ENCODE results near the gene FNDC11.

Gene FNDC11

GRCh38 chr20:63522981-63523611 lies 30.9 kb upstream of the FNDC11 start:
- no peak for DNase-seq (ENCODE audit: low read depth in 2 of 2, low spot score in 1 of 2)

GRCh38 chr20:63525185-63525584 lies 28.8 kb upstream of the FNDC11 start:
- no peak for DNase-seq (ENCODE audit: low read depth in 2 of 2, low spot score in 1 of 2)

DNA sequence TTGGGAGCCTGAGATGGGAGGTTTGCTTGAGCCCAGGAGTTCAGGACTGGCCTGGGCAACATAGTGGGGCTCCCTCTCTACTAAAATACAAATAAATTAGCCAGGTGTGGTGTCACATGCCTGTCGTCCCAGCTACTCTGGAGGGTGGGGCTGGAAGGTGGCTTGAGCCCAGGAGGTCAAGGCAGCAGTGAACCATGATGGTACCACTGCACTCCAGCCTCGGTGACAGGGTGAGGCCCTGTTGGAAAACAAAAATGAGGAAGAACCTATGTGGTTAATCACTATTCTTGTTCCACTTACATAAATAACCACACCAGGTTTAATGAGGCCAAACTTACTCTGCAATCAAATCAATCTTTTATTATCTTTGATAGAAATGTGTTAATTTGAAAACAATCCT lies 28.0 kb upstream of the FNDC11 start:
- DNase-seq (ENCODE audit: low read depth in 2 of 2, low spot score in 1 of 2): no peak

- no peak for DNase-seq (ENCODE audit: low read depth in 2 of 2, low spot score in 1 of 2)
Measured at GRCh38 chr20:63527184-63527583, 26.8 kb upstream of the FNDC11 start.

DNA sequence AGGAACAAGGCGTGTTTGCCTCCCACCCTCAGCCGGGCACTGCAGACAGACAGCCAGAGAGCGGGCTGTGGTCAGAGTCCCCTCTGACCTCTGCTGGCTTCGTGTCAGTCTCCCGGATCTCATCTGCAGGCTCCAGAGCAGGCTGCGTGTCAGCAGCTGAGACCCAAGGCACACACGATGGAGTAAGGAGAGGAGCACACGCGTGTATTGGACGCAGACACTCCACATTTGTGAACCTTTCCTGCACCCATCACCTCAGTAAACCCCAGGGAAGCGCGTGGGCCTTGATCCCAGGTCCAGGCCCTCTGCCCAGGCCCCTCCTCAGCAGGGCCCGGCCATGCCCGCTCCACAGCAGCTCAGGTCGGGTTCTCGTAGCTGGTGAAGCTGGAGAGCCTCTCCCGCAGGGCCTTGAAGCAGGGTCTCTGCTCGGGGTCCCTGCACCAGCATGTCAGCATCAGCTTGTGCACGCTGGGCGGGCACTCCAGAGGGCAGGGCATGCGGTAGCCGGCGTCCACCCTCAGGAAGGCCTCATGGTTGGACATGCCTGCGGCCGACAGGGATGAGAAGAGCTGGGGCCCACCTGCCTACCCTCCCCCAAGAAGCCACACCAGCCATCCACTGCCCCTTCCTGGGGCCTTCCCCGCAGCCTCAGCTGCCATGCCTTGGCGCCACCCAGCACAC lies 24.6 kb upstream of the FNDC11 start:
- DNase-seq (ENCODE audit: low read depth in 2 of 2, low spot score in 1 of 2): no peak

DNA sequence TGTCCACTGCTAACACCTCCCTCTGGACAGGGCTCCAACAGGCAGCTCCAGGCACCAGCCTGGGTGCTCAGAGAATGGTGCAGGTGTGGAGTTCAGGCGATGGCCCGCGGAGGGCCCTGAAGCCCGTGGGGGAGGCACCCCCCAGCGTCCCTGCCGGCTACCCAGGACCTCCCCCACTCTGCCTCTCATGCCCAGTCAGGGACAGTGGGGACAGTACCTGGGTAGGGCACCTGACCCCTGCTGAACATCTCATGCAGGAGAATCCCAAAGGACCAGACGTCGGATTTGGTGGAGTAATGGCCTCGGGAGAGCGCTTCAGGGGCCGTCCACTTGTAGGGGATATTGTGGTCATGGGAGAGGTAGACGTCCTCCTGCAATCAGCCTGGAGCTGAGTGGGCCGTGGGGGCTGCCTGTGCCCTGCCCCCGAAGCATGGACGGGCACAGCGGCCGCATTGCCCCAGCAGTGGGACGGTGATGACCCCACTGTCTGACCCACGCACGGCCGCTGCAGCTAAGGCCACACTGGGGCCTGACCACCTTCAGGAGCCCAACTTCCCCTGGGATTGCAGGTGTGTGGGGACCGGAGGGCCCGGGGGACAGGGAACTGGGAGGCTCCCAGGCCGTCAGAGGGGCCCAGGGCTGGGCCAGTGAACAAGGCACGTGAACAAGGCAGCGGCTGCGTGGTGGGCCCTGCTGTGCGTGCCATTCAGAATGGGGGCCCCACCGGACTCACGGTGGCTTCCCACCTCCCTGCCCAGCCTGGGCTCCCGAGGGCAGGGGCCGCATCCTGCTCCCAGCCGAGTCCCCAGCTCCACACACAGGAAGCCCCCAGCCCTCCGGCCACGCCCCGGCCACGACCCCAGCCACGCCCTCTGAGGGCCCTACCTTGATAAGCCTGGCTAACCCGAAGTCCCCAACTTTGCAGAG lies 23.8 kb upstream of the FNDC11 start:
- no peak for DNase-seq (ENCODE audit: low read depth in 2 of 2, low spot score in 1 of 2)

GRCh38 chr20:63530788-63531160 lies 23.2 kb upstream of the FNDC11 start:
- no peak for DNase-seq (ENCODE audit: low read depth in 2 of 2, low spot score in 1 of 2)

GRCh38 chr20:63531686-63532448 lies 22.1 kb upstream of the FNDC11 start:
- DNase-seq (ENCODE audit: low read depth in 2 of 2, low spot score in 1 of 2): no peak

DNA sequence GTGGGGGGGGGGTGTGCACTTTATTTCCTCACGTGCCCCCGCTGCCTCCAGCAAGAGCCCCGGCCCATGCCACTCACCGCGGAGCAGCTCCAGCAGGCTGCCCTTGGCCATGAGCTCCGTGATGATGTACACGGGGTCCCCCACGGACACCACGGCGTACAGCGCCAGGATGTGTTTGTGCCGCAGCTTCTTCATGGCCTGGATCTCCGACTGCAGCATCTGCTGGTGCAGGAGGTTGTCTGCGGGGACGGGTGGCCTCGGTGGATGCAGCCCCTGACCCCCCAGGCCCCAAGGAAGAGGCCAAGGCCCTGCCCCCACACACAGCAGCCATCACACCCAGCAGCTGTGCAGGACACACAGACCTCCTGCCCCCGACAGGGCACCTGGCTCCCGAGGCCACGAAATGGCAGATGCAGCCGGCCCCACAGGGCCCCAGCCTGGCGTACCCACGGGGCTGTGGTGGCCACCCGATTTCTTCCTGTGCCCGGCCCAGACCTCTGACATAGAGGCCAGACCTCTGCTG lies 21.4 kb upstream of the FNDC11 start:
- DNase-seq (ENCODE audit: low read depth in 2 of 2, low spot score in 1 of 2): no peak

DNA sequence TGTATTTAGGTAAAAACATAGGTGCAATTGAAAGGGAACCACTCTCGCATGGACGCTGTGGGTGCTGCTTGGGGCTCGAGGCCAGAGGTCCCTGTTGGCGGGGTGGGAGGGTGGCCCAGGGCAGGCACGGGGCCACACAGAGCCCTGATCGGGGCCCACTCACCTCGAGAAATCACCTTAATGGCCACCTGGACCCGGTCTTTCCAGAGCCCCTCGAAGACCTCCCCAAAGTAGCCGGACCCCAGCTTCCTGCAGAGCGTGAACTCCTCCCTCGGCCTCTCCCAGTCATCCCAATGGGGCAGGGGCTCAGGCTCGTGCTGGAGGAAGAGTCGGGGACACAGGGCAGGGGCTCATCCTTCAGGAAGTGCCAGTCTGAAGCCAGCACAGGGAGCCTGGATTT lies 20.6 kb upstream of the FNDC11 start:
- no peak for DNase-seq (ENCODE audit: low read depth in 2 of 2, low spot score in 1 of 2)

DNA sequence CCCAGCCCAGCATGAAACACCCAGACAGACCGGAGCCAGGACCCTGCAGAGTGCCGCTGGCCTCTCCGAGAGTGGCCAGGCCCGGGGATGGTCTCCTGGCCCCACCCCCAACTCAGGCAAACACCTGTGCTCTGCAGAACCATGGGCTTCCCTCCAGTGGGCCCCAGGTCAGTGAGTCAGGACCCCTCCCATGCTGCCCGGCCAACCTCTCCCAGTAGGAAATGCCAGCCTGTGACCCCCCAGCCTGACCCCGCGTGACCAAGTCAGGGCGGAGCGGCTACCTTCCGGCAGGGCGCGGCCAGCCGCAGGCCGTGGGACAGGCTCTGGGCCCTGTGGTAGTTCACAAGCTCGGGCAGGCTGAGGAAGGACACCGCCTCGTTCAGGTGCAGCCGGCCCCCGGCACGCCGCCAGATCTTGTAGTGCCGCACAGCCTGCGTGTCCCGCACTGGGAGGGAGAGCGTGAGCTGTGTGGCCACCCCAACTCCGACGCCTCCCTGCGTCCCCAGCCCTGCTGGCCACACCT lies 20.0 kb upstream of the FNDC11 start:
- DNase-seq (ENCODE audit: low read depth in 2 of 2, low spot score in 1 of 2): no peak

GRCh38 chr20:63534427-63534830 lies 19.5 kb upstream of the FNDC11 start:
- DNase-seq (ENCODE audit: low read depth in 2 of 2, low spot score in 1 of 2): no peak

DNA sequence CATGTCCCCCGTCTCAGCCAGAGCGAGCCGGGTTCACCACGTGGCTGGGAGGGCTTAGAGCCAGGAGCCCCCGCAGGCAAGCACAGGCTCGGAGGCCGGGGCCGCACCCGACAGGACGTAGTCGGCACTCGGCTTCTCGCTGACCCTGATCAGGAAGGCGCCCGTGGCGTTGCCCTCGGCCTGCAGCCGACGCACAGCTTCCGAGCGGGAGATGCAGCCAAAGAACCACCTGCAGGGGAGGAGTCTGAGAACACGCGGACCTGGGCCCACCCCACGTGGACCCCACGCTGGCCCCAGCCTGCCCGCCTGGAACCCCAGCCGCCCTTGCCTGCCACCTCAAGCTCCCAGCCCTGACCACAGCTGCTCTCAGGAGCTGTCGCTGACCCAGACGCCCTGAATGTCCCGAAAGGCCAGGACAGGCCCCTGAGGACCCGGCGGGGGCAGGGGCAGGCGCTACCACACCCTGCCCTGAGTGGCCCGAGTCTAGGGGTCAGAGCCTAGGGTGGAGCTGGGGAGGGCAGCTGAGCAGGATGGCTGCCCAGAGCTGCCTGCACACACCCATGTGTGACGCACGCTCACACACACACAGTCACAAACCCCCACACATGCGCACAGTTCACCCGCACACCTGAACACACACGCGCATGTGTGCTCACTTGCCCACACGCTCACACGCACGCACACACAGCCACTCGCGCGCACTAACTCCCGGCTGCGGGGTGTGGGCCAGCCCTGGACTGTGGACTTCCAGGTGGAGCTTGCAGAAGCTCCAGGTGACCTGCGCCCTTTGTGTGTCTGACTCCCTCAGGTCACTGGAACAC lies 18.9 kb upstream of the FNDC11 start:
- DNase-seq (ENCODE audit: low read depth in 2 of 2, low spot score in 1 of 2): no peak

DNA sequence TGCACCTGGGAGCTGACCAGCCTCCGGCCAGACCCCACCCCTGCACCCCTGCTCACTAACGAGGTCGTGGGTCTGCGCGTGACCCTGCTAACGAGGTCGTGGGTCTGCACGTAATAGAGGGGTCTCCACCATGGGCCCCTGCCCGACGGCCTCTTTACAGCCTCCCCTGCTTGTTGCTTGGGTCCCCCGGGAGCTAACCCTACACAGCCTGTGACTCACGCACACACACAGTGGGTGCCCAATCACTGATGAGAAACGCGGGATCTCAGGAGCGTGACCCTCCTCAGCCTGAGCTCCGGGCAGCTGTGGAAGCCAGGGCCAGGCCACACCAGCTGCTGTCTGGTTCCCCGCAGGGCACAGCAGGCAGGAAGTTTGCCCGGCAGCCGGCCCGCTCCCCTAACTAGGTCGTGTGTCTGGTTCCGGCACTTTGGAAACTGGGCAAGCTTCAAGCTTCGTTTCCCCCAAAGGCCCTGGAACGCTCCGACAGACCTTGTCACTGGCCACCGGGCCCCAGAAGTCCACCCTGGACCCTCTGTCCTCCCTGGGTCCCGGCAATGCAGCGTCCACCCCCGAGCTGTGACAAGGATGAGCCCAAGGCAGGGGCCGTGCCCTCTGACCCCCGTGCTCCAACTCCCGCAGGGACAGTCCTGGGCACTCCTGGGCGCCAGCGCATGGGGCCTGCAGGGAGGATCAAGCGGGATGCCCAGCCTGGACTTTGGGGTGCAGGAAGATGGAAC lies 17.6 kb upstream of the FNDC11 start:
- DNase-seq (ENCODE audit: low read depth in 2 of 2, low spot score in 1 of 2): no peak

DNA sequence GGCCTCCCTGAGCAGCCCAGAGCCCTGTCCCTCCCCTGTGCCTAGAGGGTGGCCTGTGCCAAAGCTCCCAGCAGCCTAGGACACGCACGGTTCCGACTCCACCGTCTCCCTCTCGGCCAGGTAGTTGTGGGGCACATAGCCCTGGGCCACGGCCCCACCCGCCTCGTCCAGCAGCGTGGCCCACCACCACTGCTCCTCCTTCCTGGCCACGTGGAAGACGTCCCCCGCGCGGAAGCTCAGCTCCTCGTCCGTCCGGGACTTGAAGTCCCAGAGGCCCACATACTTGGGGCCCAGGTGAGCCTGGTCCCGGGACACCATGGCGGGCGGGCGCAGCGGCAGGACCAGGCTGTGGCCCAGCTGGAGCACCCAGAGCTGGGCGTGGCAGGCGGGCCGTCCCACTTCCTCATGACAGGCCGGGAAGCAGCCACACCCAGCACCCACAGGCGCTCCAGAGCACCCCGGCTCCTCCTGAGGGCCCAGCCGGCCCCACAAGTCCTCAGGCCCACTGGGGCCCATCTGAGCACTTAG lies 16.9 kb upstream of the FNDC11 start, which contains the start of gene PTK6:
PTK6 (minus strand) TSS at position 380 of the 528 bp plus-strand sequence; CDS start at position 318, 62 bp downstream.
- no peak for DNase-seq (ENCODE audit: low read depth in 2 of 2, low spot score in 1 of 2)

GRCh38 chr20:63537525-63538203 lies 16.3 kb upstream of the FNDC11 start:
- peak; percentile 84 to 86 for DNase-seq (ENCODE audit: low read depth in 2 of 2, low spot score in 1 of 2)

- no peak for DNase-seq (ENCODE audit: low read depth in 2 of 2, low spot score in 1 of 2)
Measured at GRCh38 chr20:63538204-63539091, 15.5 kb upstream of the FNDC11 start.

Data from stimulated activated CD8-positive, alpha-beta memory T cell treated with anti-CD3 and anti-CD28 coated beads, Interleukin-4, amount 100 ng/mL, for 4 hours (primary cell).